Esophagus muscularis mucosa (tissue), 4 donors: ENCODE data around the gene PSAT1.

Source experiments
- CTCF ChIP-seq, 3 experiments: fragments of 200-600 bp in 2 of 3; fragments of 450-650 bp in 1 of 3; sonication (generic) in 2 of 3; IDR thresholded peaks; one replicate each; pipeline ENCODE4 v1.5.1; 2017 to 2019; ENCODE audit warnings: antibody characterized with exemption in 3 of 3, mild to moderate bottlenecking in 2 of 3, moderate library complexity in 1 of 3
- EP300 ChIP-seq: sonication (generic); formaldehyde crosslinking; IDR thresholded peaks from one replicate; pipeline ENCODE4 v1.6.1; 2017; ENCODE audit warnings: antibody characterized with exemption
- POLR2A ChIP-seq: fragments of 450-650 bp; IDR thresholded peaks from one replicate; pipeline ENCODE4 v1.6.1; 2017; ENCODE audit warnings: antibody characterized with exemption, moderate library complexity, mild to moderate bottlenecking, low read depth
- POLR2AphosphoS5 ChIP-seq, 2 donors: sonication (generic); formaldehyde crosslinking; IDR thresholded peaks; one replicate each; pipeline ENCODE4 v1.6.1; 2017; ENCODE audit warnings: antibody characterized with exemption in 2 of 2

DNA sequence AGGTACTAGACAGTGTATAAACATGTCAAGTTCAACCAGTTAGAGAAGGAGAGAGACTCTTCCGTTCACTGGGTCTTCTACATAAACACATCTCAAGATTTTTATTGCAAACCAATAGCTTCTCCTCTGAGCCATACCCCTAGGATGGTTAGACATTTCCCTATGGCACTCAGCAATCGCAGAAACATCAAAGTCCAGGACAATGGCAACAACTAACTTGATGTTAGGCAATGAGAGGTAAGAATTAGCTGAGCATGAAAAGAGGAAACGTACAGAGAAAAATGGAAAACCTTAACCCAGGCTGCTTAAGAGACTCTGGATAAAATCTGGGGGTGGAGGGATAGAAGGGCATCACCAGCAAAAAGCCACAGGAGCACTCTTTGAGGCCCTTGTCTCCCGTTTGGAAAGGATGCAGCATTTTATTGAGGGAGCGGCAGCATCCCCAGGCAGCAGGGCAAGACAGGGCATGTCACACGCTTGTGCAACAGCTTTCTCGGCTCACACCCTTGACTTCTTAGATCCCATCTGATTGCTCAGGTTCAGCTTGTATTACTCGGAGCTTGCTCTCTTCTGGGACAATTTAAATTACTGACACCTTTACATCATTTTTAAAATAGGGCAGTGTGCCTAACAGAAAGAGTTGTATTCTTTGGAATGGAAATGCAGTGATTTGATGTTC lies 8.6 kb upstream of the PSAT1 start:
- TF ChIP-seq CTCF (IDR thresholded peaks at IDR 0.05) = no peak
- TF ChIP-seq POLR2A = no peak
- TF ChIP-seq EP300 = no peak
- no peak for TF ChIP-seq POLR2AphosphoS5 (IDR thresholded peaks at IDR 0.05)
